DMS114 treated with DMSO at 0.1 percent for 48 hours (cell line): ENCODE results near the gene ANTXRL.
A peak's percentile ranks its signal among the peaks of the same experiment; 100 is the strongest.
"Not testable (repeated sequence)": the region's sequence is repeated elsewhere in the genome, so short reads cannot be mapped to it uniquely, and the experiment has no call there.

Experiments used
- DNase-seq: peaks from one replicate; lab custom pipeline; 2025; ENCODE audit not compliant: unreplicated experiment; lab: John Stamatoyannopoulos, UW

The ANTXRL gene

GRCh38 chr10:46254007-46254383, 32.8 kb upstream of the ANTXRL start:
- DNase-seq: no peak

- no peak for DNase-seq
Measured at GRCh38 chr10:46254467-46254866, 32.3 kb upstream of the ANTXRL start.

GRCh38 chr10:46255210-46255609, 31.6 kb upstream of the ANTXRL start:
- DNase-seq: not testable (repeated sequence)

DNA sequence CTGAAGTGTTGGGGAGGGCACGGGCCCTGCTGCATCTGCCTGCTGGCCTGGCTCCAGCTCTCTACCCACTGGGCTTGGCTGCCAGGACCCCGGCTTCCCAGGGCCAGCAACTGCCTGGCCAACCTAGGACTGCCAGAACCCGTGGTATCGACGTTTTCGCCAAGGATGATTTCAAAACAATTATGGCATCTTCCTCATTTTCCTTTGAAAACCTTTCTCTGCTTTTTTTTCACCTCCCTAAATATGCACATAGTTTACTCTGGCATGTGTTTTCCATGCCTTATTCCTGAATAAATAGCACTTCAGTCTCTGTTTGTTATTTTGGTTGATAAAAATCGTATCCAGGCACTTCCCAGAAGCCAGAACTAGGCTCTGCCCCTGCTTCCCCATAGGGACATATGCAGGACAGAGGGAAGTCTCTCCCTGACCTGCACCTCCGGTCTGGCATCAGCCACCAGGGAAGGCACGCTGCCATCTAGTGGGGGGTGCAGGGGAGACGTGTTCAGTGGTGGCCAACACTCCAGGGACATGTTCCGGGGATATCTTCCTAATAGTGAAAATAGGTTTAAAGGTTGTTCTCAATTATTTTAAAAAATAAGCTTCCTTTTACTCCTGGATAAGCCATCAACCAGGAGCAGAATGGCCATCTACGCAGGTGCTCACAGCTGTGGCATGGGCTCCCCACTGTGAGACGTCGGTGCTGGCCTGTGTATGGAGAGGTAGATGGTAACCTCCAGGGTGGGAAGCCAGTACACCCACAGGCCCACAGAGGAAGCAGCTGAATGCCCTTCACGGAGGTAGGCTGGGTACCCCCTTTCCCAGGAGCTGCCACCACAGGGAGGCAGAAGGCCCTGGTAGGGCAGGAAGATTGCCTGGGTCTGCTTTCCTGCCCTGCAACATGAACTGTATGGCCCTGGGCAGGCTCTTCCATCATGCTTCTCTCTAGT, 30.7 kb upstream of the ANTXRL start:
- peak; percentile 28 for DNase-seq

GRCh38 chr10:46257099-46257498, 29.7 kb upstream of the ANTXRL start:
- DNase-seq: no peak

DNA sequence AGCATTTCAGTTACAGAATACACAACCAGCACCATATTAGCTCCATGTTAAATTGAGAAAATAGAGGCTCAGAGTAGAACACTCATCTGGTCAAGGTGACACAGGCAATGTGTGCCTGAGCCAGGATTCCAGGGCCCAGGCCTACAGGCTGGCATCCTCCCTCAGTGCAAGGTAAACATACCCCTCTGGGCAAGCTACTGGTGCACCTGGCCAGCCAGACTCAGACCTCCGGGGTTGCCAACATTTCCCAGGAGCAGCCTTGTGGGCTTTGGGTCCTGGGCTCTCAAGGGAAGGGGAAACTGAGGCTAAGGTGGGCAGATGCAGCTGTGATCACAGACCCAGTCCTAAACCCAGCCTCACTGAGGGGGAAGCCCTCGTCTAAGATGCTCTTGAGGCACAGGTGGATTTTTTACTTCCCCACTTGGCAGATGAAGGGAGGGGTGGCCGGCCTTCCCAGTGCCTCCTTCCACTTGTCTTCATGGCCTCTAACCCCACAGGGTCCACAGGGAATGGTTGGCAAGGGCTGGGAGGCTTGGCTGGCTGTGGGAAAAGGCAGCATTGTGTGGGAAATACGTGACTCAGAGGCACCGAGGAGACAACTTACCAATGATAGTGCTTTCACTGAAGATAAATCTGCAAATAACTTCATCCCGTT, 23.8 kb upstream of the ANTXRL start:
- not testable (repeated sequence) for DNase-seq

GRCh38 chr10:46263831-46264268, 22.9 kb upstream of the ANTXRL start:
- no peak for DNase-seq

DNA sequence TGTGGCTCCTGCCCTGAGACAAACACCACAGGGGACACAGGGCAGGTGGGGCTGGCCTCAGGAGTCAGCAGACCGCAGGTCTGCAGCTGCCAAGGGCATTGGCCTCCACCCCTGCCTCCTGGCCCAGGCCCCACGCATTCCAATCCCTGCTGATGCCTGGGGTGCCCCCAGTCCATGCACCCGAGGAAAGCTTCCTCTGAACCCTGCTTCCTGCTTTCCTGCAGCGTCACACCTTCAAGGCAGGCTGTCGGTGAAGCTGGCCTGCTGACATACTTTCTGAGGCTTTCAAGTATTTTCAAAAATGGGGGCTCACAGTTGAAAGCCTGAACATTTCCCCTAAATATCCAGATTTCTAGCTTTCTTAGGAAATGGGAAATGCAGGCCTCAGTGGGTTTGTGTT, 22.5 kb upstream of the ANTXRL start:
- no peak for DNase-seq

DNA sequence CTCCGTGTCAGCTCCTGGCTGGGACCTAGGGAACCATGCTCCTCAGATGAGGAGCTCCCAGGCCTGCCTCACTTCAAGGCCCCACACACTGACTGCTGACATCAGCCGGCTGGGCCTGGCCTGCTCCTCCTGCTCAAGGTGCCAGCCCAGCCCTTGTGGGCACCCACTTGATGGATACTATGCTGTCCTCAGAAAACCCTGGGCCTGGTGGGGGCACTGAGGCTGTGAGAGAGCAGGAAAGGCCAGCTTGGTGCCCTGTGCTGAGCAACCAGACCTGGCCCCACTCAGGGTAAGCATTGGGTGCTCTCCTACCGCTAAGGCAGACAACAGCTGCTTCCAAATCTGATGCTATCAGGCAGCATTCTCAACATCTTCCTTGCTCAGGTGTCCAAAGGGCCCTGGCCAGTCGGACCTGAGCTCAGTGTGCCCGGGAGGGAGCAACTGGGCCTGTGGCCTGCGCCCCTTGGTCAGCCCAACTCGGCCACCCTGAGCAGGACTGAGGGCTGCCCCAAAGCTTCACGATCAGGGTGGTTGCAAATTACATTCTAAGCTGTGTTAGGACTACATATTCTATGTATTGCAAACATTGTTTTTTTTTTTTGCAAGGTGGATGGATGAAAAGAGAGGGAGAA, 21.9 kb upstream of the ANTXRL start:
- DNase-seq: no peak

- not testable (repeated sequence) for DNase-seq
Measured at GRCh38 chr10:46265566-46266305, 21.1 kb upstream of the ANTXRL start.

GRCh38 chr10:46266306-46266985, 20.4 kb upstream of the ANTXRL start:
- DNase-seq: no peak

- DNase-seq: no peak
Measured at GRCh38 chr10:46267132-46267985, 19.4 kb upstream of the ANTXRL start.

- no peak for DNase-seq
Measured at GRCh38 chr10:46268076-46268881, 18.5 kb upstream of the ANTXRL start.

DNA sequence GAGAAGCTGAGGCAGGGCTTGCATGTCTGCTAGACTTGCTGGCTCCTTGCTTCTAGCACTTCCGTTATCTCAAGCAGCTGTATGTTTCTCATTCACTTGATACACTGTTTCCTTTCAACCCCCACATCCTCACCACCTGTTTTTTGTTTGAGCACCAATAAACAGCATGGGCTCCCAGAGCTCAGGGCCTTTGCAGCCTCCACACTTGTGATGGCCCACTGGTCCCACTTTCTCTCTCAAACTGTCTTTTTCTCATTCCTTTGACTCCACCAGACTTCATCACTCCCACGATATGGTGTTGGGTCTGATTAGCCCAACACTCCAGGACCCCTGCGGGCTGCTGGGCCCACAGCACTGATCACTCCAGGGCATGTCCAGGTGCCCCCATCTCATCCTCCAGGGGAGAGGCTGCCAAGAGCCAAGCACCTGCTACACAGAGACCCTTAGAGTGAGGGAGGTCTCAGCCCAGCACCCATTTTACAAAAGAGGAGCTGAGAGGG, 17.2 kb upstream of the ANTXRL start:
- DNase-seq: not testable (repeated sequence)

GRCh38 chr10:46270086-46270811, 16.5 kb upstream of the ANTXRL start:
- DNase-seq: no peak

DNA sequence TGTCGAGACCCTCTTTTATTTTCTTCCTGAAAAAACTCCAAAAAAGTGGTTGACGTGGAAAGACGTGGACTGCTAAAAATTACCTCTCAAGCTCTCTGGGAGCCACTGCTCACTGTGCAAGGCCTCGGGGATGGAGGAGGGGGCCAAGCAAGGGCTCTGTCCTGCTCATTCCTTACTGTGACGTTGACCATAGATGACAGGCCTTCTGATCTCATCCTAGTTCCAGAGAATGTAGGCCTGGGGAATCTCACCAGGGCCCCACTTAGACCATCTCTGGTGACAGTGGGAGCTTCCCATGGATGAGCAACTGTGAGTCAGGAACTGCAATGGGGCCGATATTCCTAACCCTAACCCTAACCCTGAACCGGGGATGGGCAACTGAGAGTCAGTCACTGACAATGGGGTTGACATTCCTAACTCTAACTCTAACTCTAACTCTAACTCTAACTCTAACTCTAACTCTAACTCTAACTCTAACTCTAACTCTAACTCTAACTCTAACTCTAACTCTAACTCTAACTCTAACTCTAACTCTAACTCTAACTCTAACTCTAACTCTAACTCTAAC, 15.8 kb upstream of the ANTXRL start:
- not testable (repeated sequence) for DNase-seq

- not testable (repeated sequence) for DNase-seq
Measured at GRCh38 chr10:46271795-46272499, 14.8 kb upstream of the ANTXRL start.
